HL-60 (cell line): Measurements from ENCODE around the gene GPR82.

Source experiments
- DNase-seq, 2 experiments: peaks; one replicate each; pipeline ENCODE4 v3.0.0-alpha.2; 2010 to 2020; ENCODE audit warnings: low read depth in 1 of 2, low spot score in 1 of 2
- H3K27ac ChIP-seq: fragments of 250-450 bp; sonication (Bioruptor Pico); replicated peaks from 2 replicates; pipeline ENCODE4 v1.5.1; 2020; ENCODE audit warnings: mild to moderate bottlenecking, moderate library complexity
- H3K27me3 ChIP-seq: fragments of 250-450 bp; sonication (Bioruptor Pico); 2 replicates; pipeline ENCODE4 v1.5.1; 2021; ENCODE audit warnings: mild to moderate bottlenecking, moderate library complexity; ENCODE audit not compliant: insufficient read depth, poor library complexity, severe bottlenecking
- H3K4me3 ChIP-seq: replicated peaks from 2 replicates; pipeline ENCODE4 v1.5.1; 2011; ENCODE audit warnings: mild to moderate bottlenecking, control low read depth, low read length; ENCODE audit not compliant: insufficient read depth
- CTCF ChIP-seq: IDR thresholded peaks from one replicate; pipeline ENCODE4 v1.5.1; 2011; ENCODE audit warnings: low read length, control low read depth, inconsistent platforms; ENCODE audit not compliant: insufficient read depth
- GABPA ChIP-seq: IDR thresholded peaks from 2 replicates; pipeline ENCODE4 v1.6.1; 2012; ENCODE audit warnings: low read depth
- POLR2AphosphoS5 ChIP-seq: IDR thresholded peaks from 2 replicates; pipeline ENCODE4 v1.6.1; 2012; ENCODE audit warnings: low read depth
- REST ChIP-seq: IDR thresholded peaks from 2 replicates; pipeline ENCODE4 v1.6.1; 2012; ENCODE audit warnings: low read depth; ENCODE audit not compliant: insufficient replicate concordance
- SPI1 ChIP-seq: IDR thresholded peaks from 2 replicates; pipeline ENCODE4 v1.6.1; 2012; ENCODE audit warnings: low read depth, mild to moderate bottlenecking, borderline replicate concordance

GPR82 gene

DNA sequence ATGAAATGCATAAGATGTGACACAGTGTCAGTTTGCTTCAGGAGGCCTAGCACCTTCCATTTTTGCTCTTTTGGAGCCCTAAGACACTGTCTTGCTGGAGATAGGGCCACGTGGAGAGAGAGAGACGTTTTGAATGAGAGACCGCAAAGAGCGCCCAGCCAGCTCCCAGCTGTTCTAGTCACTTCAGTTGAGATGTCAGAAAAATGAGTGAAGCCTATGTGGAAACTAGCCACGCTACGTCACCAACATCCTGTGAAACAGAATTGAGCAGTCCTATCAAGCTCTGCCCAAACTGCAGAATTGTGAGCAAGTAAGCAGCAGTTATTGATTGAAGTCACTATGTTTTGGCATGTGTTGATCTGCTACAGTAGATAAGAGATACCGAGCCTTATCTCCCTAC lies 13.1 kb downstream of the GPR82 start:
- Histone ChIP-seq H3K27me3 (no peaks in the 10 kb centered on the region), H3K4me3 (no peak overlapping the region), H3K27ac (no peak overlapping the region)
- TF ChIP-seq SPI1 (no peak), GABPA (no peak)
- DNase-seq = peak in 1 of 2 experiments; percentile 66

DNA sequence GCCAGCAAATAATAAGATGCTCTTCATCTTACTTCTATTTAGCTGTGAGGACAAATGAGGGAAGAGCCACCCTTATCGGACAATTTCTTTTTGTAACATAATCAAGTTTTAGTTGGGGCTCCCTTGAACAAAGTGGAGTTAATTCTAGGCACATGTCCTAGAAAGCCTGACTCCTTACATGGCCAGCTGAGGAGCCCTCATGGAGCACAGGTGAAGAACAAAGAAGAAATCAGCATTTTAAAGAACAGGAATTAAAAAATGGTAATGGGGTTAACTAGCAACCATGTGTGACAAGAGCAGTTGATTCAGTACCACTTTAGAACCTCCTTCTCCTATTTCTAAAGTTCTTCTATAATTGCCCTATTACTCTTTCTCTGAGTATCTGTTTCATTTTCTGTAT lies 15.9 kb downstream of the GPR82 start:
- TF ChIP-seq REST (no peak), CTCF (no peak), POLR2AphosphoS5 (no peak), SPI1 (no peak), GABPA (no peak)
- DNase-seq = no peak
- Histone ChIP-seq H3K27ac (no peak overlapping the region), H3K4me3 (no peak overlapping the region), H3K27me3 (no peaks in the 10 kb centered on the region)

DNA sequence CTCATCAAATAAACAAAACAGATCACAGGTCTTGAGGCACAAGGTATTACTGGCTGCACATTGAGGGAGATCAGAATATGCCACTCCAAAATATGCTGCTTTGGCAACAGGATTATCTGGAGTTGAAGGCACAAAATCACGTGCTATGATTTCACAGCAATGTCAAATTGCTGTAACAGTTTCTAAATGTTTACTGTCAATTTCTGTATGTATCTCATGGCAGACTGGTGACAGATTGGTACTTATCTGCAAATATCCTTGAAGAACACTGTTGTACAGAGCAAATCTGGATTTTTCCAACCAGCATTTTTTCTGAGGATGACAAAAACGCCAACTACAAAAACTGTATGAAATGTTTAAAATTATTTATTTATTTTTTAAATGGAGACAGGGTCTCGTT lies 26.7 kb downstream of the GPR82 start:
- Histone ChIP-seq H3K27me3 (no peaks in the 10 kb centered on the region), H3K4me3 (no peak overlapping the region), H3K27ac (no peak overlapping the region)
- no peak for TF ChIP-seq GABPA
- no peak for TF ChIP-seq REST
- TF ChIP-seq SPI1 = no peak
- TF ChIP-seq CTCF = no peak
- no peak for TF ChIP-seq POLR2AphosphoS5
- no peak for DNase-seq

DNA sequence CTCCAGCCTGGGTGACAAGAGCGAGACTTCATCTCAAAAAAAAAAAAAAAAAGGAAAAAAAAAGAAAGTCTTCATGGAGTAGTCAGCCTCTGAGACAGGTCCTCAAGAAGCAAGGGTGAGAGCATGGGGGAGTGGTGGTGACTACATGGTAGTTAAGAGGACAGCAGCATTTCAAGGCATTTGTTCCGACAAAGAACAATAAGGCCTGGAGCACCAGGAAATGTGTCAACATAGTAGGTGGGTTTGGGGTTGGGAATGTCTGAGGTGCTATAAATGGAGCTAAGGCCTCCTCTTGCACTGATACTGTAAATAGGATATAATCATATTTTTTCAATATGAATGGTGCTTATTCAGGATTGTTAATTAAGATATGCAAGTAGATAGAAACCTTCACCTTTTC lies 34.4 kb downstream of the GPR82 start:
- Histone ChIP-seq H3K27me3 (no peaks in the 10 kb centered on the region), H3K27ac (no peak overlapping the region), H3K4me3 (no peak overlapping the region)
- TF ChIP-seq REST = no peak
- TF ChIP-seq POLR2AphosphoS5 = no peak
- TF ChIP-seq CTCF = no peak
- no peak for TF ChIP-seq SPI1
- DNase-seq = no peak
